SK-N-SH (cell line): ENCODE data around the gene NEBL. TPM values are rescaled to one million over a fixed set of nuclear protein-coding genes. Genes with fewer than 3 reads are reported as not detected.

ENCODE experiments used
- FOXM1 ChIP-seq: IDR thresholded peaks from 2 replicates; pipeline ENCODE4 v1.4.0; 2012; ENCODE audit warnings: low read depth, mild to moderate bottlenecking
- polyA plus RNA-seq, 3 experiments: library from polyadenylated mRNA; depleted of rRNA; stranded (reverse); fragments of >200 nt; gene quantifications; 2 replicates each; pipeline ENCODE4 v1.2.3, GENCODE V29; 2012
- small RNA-seq, 7 experiments: library from RNA; depleted of rRNA; stranded (forward); fragments of <200 nt; gene quantifications; one replicate each; pipeline ENCODE3, GENCODE V24; 2012
- TF ChIP-seq, protein P1 (sequence below): IDR thresholded peaks from 2 replicates; pipeline ENCODE4 v1.4.0; 2012; ENCODE audit warnings: low read depth, borderline replicate concordance

NEBL gene
- polyA plus RNA-seq, 1 of the 3 experiments (the other 2 are of a cell fraction), result 0.58 TPM

DNA sequence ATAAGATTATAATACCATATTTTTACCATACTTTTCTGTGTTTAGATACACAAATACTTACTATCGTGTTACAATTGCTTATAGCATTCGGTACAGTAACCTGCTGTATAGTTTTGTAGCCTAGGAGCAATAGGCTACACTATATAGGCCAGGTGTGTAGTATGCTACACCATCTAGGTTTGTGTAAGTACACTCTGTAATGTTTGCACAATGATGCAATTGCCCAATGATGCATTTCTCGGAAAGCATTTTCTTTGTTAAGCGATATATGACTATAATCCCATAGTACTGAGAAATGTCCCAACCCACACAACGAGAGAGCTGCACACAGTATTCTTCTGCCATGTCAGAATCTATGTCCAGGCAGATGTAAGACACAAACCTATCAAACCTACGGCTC is 160.0 kb downstream of the NEBL start (continued):
- TF ChIP-seq, protein P1, sequence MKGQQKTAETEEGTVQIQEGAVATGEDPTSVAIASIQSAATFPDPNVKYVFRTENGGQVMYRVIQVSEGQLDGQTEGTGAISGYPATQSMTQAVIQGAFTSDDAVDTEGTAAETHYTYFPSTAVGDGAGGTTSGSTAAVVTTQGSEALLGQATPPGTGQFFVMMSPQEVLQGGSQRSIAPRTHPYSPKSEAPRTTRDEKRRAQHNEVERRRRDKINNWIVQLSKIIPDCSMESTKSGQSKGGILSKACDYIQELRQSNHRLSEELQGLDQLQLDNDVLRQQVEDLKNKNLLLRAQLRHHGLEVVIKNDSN, result no peak
- TF ChIP-seq FOXM1, result no peak
- TF ChIP-seq, all 33 proteins: peak for 0

Small RNAs within 50 kb of the gene (small RNA-seq; reads per million reads assigned to genes)
- gene AL157398.1 (0 reads per million in 7 experiments), gene MTND1P21 (0 to 0.21 (median 0) reads per million in 7 experiments)
